ENCODE results near the gene ANKRD40.

Gene ANKRD40

DNA sequence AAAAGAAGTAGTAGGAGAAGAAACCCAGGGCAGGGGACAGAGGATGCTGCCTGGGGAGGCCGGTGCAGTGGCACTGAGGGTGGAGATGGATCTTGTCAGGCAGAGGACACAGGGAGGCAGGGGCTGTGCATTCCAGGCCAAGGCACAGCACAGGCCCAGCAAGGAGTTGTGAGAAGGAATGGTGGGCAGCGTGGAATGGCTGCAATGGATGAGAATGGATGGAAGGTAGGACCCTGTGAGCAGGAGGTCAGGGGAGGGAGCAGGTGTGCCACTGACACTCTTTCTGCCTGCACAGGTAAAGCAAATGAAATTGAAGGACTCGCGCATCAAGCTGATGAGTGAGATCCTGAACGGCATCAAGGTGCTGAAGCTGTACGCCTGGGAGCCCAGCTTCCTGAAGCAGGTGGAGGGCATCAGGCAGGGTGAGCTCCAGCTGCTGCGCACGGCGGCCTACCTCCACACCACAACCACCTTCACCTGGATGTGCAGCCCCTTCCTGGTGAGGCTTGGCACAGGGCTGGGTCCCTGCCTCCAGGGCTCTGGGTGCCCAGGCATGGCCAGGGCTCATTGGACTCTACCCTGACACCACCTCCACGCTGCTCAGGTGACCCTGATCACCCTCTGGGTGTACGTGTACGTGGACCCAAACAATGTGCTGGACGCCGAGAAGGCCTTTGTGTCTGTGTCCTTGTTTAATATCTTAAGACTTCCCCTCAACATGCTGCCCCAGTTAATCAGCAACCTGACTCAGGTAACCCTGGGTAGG is 40.3 kb downstream of the ANKRD40 start:
- DNase-seq, result no peak

DNA sequence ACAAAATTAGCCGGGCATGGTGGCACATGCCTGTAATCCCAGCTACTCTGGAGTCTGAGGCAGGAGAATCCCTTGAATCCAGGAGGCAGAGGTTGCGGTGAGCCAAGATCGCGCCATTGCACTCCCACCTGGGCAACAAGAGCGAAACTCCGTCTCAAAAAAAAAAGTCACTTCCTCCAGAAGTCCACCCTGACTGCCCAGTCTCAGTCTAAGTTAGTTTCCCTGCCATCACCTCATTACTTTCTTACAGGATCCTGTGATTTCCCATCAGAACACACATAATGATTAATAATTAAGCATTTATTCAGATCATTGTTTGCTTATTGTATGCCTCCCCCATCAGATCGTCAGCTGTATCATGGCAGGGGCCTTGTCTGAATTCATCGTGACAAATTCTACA is 41.4 kb downstream of the ANKRD40 start:
- DNase-seq, result no peak

GRCh38 chr17:50665838-50666237 is 41.9 kb downstream of the ANKRD40 start:
- DNase-seq, result no peak

DNA sequence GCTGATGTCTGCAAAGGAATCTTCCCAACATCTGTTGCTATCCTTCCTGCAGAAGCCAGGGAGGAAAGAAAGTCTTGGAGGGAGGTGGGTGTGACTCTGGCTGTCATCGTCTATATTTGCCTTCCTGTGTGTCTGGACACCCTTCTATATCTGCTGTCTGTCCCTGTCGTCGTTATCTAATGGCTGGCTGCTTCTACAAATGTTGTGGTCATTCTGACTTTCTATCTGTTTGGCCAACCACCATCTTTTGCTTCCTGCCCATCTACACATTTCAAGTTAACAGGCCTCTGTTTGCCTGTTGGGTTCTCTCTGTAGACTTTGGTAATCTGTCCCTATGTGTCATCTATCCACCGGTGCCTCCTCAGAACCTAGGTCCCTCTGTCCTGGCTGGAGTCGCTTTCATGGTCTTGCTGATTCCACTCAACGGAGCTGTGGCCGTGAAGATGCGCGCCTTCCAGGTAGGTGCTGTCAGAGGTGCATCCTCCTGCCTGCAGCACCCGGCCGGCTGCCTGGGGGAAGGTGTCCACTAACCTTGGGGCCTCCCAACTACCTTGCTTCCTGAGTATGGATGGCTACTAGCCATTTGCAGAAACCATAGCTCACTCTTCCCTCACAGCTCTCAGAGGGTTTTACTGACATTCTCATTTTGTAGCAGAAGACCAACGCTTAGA is 42.8 kb downstream of the ANKRD40 start:
- no peak for DNase-seq

GRCh38 chr17:50663812-50664374 is 43.8 kb downstream of the ANKRD40 start:
- DNase-seq, result no peak

DNA sequence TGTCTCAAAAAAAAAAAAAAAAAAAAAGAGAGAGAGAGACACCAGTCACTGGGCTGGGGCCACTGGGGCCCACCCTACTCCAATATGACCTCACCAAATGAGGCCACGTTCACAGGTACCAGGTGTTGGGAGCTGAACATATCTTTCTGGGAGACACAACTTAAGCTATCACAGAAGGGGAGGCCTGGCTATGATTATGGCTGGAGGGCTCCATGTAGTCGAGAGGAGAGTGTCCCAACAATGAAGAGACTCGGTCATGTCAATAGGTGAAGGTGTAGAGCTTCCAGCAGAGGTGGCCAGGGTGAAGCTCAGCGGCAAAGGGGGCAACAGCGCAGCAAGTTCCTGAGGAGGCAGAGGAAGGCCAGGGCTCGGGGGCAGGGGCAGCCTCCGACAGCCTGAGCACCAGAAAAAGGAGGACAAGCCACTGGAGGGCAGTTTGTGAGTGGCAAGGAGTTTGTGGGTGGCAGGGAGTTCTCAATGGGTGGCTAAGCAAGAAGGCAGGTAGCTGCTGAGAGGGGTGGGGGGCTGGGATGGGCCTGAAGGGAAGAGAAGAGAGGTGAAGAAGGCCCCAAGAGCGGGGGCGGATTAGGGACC is 45.0 kb downstream of the ANKRD40 start:
- no peak for DNase-seq

DNA sequence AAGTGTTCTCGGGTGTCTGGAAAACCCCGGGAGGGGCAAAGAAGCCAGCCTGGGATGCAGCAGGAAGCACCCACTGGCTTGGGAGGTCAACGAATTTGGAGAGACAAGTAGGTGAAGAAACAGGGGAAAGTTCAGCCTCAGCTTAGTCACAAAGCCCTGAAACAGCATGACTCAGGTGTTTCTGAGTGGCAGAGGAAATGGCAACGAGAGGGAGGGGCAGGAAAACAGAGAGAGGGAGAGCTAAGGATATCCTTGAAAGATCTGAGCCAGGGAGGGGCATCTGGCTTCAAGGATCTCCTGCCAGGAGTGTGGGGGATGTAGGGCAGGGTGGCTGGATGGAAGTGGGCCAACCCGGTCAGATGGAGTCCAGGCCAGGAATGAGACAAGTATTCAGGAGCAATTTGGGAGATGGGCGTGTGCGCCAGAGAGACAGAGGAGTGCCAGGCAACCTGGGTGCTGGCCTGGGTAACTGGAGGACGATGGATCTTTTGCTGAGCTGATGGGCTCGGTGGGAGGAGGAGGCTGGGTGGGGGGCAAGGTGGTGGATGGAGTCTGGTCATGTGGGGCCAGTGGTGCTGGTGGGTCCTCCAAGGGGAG is 45.8 kb downstream of the ANKRD40 start:
- DNase-seq, result no peak

GRCh38 chr17:50661348-50661747 is 46.4 kb downstream of the ANKRD40 start:
- DNase-seq, result no peak

GRCh38 chr17:50660887-50661345 is 46.8 kb downstream of the ANKRD40 start:
- DNase-seq, result no peak

DNA sequence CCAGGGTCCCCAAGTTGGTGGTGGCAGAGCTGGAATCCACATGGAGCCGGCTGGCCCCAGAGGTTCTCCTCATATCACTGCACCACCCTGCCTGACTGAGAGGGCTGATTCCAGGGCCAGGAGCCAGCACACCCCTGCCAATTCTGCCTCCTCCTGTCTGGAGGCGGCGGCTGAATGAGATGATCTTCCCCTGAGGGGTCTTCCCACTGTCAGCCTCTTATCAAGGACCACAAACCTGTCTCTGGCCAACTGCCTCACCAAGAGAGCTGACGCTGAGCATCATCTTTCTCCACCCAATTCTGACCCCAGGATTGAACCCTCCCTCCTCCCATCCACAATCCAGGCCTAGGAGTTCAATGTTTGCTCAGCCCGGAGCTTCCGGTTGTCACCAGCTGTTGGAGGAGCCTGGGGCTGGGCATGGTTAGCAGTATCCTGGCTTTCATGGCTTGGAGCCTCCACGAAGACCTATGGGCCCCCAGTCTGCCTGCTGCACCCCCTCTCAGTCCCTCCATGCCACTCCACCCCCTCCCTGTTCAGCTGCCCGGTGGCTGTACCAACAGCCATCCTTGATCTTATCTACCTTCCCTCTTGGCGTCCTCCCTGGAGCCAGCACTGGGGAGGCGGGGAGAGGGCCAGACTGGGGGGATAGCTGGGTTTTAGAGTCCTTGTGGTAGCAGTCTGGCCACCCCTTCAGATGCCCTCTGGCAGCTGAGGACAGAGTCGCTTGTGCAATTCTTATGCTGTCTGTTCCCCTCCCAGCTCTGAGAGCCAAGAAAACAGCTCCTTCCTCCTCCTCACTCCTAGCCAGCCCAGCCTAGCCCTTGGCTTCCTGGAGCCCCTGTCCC is 47.5 kb downstream of the ANKRD40 start:
- no peak for DNase-seq

DNA sequence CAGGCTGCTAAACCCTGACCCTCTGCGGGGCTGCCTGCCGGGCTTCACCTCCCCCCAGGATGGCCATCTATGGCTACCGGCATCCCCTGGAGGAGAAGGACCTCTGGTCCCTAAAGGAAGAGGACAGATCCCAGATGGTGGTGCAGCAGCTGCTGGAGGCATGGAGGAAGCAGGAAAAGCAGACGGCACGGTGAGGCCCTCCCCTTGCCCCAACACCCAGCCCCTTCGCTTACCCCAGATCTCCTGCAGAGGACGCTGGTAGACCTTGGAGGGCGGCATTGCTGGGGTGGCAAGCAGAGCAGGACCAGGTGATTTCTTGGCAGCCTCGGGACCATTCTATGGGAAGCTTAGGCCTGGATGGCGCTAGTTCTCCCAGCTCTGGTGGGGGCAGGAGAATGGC is 48.5 kb downstream of the ANKRD40 start:
- no peak for DNase-seq

DNA sequence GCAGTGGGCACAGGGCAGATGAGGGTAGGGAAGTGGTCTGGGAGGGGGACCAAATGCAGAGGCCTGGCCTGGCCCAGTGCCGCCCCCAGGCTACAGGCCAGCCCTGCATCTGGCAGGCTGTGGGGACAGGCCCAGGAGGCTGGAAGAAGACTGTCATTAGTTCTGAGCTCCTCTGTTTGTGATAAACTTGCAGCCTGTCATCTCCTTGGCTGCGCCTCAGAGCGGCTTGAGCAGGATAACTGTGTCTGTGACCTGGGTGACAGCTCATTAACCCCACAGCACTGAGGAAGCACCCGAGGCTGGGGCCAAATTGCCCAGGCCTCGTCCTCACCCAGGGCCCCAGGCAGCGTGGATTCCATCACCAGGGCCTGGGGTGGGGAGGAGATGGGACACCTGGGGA is 49.1 kb downstream of the ANKRD40 start:
- no peak for DNase-seq

- DNase-seq, result no peak
Measured at GRCh38 chr17:50657627-50658026, 50.1 kb downstream of the ANKRD40 start.

- DNase-seq, result no peak
Measured at GRCh38 chr17:50657054-50657453, 50.7 kb downstream of the ANKRD40 start.

- no peak for DNase-seq
Measured at GRCh38 chr17:50656509-50656908, 51.2 kb downstream of the ANKRD40 start.

GRCh38 chr17:50653738-50654137 is 54.0 kb downstream of the ANKRD40 start:
- no peak for DNase-seq

DNA sequence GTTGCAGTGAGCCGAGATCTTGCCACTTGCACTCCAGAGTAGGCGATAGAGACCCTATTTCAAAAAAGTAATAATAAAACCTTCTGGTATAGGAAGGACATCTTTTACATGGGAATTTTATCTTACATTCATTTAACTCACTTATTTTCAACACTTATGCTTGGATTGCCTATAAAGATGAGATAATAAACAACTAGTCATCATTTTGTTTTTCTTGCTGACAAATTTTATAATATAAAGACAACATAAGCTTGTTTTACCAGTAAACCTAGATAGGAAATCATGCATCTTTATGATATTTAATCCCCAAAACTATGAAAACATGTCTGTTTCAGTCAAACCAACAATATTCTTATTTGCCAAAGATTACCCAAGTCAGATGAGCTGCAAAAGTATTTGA is 56.1 kb downstream of the ANKRD40 start:
- DNase-seq, result no peak

DNA sequence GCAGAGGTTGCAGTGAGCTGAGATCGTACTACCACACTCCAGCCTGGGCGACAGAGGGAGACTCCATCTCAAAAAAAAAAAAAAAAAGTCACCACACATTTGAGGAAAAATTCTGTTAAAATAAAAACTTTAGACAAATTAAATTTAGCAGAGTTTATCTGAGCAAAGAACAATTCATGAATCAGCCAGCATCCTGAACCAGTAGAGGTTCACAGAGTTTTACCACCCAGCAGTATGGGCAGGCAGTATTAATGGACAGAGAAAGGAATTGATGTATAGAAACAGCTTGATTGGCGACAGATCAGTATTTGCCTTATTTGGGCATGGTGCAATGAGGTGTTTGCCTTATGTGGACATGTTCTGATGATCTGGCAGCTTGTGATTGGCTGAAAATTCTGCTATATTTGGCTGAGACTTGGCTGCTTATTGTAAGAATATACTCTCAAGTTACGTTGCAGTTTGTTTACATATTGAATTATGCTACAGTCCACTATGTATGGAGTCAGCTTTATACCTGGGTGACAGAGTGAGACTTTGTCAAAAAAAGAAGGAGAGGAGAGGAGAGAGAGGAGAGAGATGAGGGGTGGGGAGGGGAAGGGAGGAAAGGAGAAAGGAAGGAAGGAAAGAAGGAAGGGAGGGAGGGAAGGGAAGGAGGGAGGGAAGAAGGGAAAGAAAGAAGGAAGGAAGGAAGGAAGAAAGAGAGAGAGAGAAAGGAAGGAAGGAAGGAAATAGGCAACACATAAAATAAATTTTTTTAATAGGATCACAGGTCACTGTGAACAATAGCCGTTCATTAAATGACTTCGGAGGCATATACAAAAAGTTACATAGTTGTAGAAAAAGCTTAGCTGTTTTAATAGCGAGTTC is 58.4 kb downstream of the ANKRD40 start:
- no peak for DNase-seq

- DNase-seq, result no peak
Measured at GRCh38 chr17:50647187-50647586, 60.5 kb downstream of the ANKRD40 start.

- DNase-seq, result no peak
Measured at GRCh38 chr17:50645748-50646682, 61.7 kb downstream of the ANKRD40 start.

All from activated CD4-positive, alpha-beta T cell treated with anti-CD3 and anti-CD28 coated beads for 1 hour (primary cell).